ENCODE results near the gene CELSR1.
"Not testable (repeated sequence)": the region's sequence is repeated elsewhere in the genome, so short reads cannot be mapped to it uniquely, and the experiment has no call there.

CELSR1 gene

GRCh38 chr22:46532416-46532815, 5.0 kb downstream of the CELSR1 start:
- DNase-seq (ENCODE audit: low read depth), result no peak

DNA sequence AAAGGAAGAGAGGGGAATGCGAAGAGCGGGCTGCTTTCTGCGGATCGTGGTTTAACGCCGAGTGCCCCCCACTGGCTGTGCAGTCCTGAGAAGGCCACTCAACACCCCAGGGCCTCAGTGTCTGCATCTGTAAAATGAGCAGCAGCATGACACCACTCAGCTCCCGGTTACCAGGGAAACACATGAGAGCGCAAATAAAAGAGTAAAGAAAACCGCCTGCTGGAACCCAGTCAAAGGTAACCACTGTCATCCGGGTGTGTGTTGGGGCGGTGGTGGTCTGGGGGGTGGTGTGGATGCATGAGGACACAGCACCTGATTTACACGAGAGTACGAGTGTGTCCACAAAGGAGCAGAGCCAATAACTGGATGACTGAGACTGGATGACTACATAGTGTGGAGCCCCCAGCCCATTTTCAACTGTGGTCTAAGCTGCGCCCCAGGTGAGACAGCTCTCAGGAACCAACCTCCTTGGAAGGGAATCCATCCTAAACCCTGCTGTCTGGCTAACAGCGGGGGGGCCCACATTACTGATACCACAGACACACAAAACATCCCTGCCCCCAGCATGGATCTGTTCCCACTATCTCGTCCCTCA, 5.7 kb downstream of the CELSR1 start:
- no peak for DNase-seq (ENCODE audit: low read depth)

DNA sequence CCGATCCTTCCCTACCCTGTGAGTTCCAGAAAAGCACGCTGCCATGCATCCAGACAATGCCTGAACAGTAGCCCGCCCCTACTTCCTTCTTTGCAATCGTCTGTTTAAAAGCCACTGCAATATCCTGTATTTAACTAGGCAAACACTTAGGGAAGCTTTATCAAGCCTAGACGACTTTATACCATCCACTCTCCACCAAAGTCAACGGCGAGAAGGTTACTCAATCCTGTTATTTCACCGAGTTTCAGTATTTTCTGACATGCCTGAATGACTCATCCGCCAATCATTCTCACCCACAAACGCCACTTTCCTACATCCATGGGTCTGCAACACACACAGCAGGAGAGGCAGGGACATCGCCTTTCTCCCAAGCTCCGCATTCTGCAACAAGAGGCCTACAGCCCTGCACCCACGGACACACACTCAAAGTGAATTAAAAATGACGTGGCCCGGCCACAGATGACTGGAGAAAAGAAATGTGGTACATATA, 9.3 kb downstream of the CELSR1 start:
- DNase-seq (ENCODE audit: low read depth), result peak; percentile 74

GRCh38 chr22:46526244-46526839, 11.1 kb downstream of the CELSR1 start:
- DNase-seq (ENCODE audit: low read depth), result no peak

- no peak for DNase-seq (ENCODE audit: low read depth)
These were observed 11.8 kb downstream of the CELSR1 start for GRCh38 chr22:46525389-46526243.

GRCh38 chr22:46524203-46524740, 13.1 kb downstream of the CELSR1 start:
- DNase-seq (ENCODE audit: low read depth), result no peak

DNA sequence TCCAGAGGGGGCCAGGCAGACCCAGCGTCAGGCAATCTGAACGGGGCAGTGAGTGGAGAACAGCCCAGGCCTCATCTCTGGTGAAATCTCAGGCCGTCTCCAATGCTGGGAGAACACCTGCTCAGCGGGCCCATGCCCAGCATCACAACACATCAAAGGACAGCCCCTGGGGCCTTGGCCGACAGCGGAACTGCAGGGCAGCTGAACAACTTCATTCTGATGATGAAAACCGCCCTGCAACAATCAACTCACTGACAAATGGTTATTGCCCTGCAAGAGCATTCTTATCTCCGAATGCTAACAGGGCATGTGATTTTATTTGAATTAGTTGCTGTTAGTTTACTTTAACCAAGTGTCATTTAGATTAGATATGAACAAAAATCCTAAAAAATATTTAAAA, 14.6 kb downstream of the CELSR1 start:
- no peak for DNase-seq (ENCODE audit: low read depth)

GRCh38 chr22:46521994-46522393, 15.4 kb downstream of the CELSR1 start:
- no peak for DNase-seq (ENCODE audit: low read depth)

DNA sequence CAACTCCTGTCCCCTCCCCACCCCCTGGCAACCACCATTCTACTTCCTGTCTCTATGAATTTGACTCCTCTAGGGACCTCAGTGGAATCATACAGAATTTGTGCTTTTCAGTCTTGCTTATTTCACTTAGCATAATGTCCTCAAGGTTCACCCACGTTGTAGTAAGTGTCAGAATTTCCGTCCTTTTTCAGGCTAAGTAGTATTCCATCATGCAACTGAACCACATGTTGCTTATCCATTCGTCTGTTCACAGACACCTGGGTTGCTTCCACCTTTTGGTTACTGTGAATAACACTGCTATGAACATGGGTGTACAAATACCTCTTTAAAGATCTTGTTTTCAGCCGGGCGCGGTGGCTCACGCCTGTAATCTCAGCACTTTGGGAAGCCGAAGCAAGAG, 16.5 kb downstream of the CELSR1 start:
- no peak for DNase-seq (ENCODE audit: low read depth)

- no peak for DNase-seq (ENCODE audit: low read depth)
These were observed 18.0 kb downstream of the CELSR1 start for GRCh38 chr22:46519377-46519776.

DNA sequence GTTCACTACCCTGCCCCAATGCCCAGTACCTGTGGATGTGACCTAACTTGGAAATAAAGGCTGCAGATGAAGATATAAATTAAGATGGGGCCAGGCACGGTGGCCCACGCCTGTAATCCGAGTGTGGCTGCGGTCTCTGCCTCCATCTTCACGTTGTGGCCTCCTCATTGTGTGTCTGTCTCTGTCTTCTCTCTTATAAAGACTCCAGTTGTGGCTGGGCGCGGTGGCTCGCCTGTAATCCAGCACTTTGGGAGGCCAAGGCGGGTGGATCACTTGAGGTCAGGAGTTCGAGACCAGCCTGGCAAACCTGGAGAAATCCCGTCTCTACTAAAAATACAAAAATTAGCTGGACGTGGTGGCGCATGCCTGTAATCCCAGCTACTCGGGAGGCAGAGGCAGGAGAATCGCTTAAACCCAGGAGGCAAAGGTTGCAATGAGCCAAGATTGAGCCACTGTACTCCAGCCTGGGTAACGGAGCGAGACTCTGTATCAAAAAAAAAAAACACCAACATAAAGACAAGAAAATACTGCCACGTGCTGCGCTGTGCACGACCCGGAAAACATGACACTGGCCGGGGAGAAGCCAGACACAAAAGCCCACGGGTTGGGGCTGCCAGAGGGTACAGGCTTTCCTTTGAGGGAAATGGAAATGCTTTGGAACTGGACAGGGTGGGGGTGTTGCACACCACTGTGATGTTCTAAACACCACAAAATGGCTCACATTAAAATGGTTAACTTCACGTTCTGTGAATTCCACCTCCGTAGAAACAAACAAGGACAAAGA, 18.7 kb downstream of the CELSR1 start:
- DNase-seq (ENCODE audit: low read depth), result no peak

- no peak for DNase-seq (ENCODE audit: low read depth)
These were observed 19.4 kb downstream of the CELSR1 start for GRCh38 chr22:46518038-46518437.

DNA sequence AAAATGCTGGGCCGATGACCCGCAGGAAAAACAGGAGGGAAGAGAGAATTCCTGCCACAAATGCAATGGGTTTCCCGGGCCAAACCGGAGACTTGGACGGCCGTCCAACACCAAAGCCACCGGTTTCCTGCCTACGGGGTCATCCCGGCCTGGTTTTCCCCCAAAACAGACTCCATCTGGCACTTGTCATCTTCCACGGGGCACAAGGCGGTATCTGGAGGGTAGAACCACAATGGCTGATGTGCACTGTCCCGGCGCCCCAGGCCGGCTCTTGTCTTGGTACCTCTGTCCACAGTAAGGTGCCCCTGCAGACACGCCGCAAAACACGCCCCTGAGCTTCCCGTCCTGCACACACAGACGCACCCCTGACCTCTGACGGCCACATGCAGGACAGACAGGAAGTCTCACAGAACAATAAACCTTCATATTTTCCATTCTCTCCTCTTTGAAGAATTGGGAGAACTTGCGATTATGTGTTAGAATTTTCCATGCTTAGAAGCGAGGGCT, 20.1 kb downstream of the CELSR1 start:
- DNase-seq (ENCODE audit: low read depth), result no peak

DNA sequence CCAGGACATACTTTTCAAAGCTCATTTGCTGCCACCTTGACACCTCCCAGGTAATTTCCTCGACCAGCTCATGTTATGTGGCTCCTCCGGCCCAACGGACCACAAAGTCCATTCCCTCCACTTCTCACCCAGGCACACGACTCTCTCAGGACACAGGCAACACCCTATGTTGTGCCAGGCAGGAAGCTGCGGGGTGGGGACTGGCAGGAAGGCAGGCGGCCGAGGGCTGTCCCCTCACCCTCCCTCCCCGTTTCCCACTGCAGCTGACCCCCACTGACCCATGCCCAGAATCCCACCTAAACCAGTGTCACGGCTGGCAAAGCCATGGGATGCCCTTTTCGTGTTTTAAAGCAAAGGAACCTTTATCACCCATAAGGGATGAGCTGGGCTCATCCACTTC, 20.8 kb downstream of the CELSR1 start:
- no peak for DNase-seq (ENCODE audit: low read depth)

DNA sequence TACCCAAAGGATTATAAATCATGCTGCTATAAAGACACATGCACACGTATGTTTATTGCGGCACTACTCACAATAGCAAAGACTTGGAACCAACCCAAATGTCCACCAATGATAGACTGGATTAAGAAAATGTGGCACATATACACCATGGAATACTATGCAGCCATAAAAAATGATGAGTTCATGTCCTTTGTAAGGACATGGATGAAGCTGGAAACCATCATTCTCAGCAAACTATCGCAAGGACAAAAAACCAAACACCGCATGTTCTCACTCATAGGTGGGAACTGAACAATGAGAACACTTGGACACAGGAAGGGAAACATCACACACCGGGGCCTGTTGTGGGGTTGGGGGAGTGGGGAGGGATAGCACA, 21.3 kb downstream of the CELSR1 start:
- DNase-seq (ENCODE audit: low read depth), result not testable (repeated sequence)

- DNase-seq (ENCODE audit: low read depth), result peak; percentile 62
These were observed 22.0 kb downstream of the CELSR1 start for GRCh38 chr22:46515208-46516111.

DNA sequence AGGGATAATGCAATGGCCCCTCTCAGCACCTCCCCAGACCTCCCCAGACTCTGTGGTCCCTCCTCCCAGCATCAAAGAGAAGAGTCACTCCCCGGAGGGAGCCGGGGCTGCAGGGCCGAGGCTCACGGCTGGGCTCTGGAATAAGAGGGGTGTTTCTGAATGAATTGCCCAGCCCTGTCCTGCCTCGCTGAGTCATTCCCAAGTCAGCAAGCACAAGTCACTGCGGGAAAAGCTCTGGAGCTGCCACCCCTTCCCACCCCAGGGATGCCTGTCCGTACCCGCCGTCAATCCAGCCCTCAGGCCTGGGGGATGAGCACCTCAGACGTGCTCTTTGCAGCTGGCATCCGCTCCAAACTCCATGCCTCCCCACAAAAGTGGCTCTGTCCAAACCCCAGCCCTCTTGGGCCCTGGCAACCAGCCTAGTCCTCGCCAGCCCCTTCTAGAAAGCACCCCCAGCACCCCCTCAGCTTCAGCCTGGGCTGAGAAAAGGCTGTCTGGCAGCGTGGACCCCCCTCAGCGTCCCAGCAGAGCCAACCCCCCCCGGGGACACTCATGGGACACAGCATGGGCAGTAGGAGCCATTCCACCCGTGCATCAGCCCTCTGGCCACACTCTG, 22.7 kb downstream of the CELSR1 start:
- peak; percentile 85 for DNase-seq (ENCODE audit: low read depth)

DNA sequence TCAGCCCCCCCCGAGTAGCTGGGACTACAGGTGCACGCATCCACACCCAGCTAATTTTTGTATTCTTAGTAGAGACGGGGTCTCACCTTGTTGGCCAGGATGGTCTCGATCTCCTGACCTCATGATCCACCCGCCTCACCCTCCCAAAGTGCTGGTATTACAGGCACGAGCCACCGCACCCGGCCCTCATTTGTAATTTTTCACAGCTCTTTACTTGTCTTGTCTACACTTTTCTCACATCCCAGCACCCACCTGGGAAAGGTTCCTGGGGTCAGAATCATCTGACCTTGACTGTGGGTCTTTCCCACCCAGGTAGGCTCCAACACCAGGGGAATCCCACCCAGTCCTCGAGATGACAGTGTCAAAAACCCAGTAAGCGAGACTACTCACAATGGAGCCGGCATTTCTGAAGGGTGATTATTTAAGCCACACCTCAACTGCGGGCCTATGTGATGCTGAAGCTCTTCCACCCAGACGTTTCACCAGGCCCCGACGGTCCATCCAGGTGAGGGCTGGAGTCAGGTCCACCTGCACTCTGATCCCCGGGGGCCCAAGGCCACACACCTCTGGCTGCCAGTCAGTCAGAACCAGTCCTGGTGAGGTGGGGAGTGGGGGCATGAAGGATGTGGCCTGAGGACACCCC, 23.4 kb downstream of the CELSR1 start:
- no peak for DNase-seq (ENCODE audit: low read depth)

- DNase-seq (ENCODE audit: low read depth), result no peak
These were observed 24.7 kb downstream of the CELSR1 start for GRCh38 chr22:46512683-46513082.

- no peak for DNase-seq (ENCODE audit: low read depth)
These were observed 25.4 kb downstream of the CELSR1 start for GRCh38 chr22:46512039-46512370.
